ENCODE measurements around the gene TRIAP1.

TRIAP1 gene

GRCh38 chr12:120425797-120426196 lies 20.4 kb downstream of the TRIAP1 start:
- no peak for DNase-seq

- no peak for DNase-seq
Observed at GRCh38 chr12:120422892-120423456, 23.2 kb downstream of the TRIAP1 start.

GRCh38 chr12:120421701-120422100 lies 24.5 kb downstream of the TRIAP1 start:
- DNase-seq: no peak

- DNase-seq: no peak
Observed at GRCh38 chr12:120417917-120418580, 28.1 kb downstream of the TRIAP1 start.

- no peak for DNase-seq
Observed at GRCh38 chr12:120416490-120417216, 29.5 kb downstream of the TRIAP1 start.

- no peak for DNase-seq
Observed at GRCh38 chr12:120413901-120414695, 32.1 kb downstream of the TRIAP1 start.

- DNase-seq: no peak
Observed at GRCh38 chr12:120412421-120412820, 33.8 kb downstream of the TRIAP1 start.

GRCh38 chr12:120408771-120409170 lies 37.4 kb downstream of the TRIAP1 start:
- DNase-seq: no peak

GRCh38 chr12:120406553-120406952 lies 39.6 kb downstream of the TRIAP1 start:
- no peak for DNase-seq

GRCh38 chr12:120406069-120406468 lies 40.1 kb downstream of the TRIAP1 start:
- DNase-seq: no peak

GRCh38 chr12:120404271-120404670 lies 41.9 kb downstream of the TRIAP1 start:
- no peak for DNase-seq

GRCh38 chr12:120403869-120404268 lies 42.3 kb downstream of the TRIAP1 start:
- DNase-seq: no peak

- DNase-seq: no peak
Observed at GRCh38 chr12:120402217-120402616, 44.0 kb downstream of the TRIAP1 start.

- DNase-seq: no peak
Observed at GRCh38 chr12:120399531-120399930, 46.7 kb downstream of the TRIAP1 start.

- DNase-seq: no peak
Observed at GRCh38 chr12:120397824-120398540, 48.2 kb downstream of the TRIAP1 start.

- no peak for DNase-seq
Observed at GRCh38 chr12:120394483-120395367, 51.5 kb downstream of the TRIAP1 start.

Data from stimulated activated CD4-positive, alpha-beta T cell treated with anti-CD3 and anti-CD28 coated beads, Interleukin-4, amount 100 ng/mL, for 24 hours (primary cell).